ENCODE results near the gene SAMM50.

SAMM50 gene

DNA sequence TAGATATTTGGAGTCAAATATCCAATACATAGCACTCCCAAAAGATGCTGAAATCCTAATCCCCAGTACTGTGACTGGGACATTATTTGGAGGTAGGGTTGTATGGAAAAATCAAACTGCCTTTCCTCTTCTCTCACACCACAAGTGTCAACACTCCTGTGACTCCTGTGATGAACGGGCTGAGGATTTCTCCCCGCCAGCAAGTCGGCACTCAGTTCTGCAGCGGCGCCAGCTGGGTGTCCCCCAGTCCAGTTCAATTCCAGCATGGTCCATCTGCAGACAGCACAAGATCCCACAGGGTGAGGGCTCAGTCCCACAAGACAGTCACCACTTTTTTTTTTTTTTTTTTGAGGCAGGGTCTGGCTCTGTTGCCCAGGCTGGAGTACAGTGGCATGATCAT lies 64.6 kb downstream of the SAMM50 start:
- H2AFZ ChIP-seq (ENCODE audit: low read length), result no peak overlapping the region
- TF ChIP-seq EZH2 (IDR thresholded peaks at IDR 0.05; ENCODE audit: borderline replicate concordance, low read length), result no peak
- TF ChIP-seq, protein P1, sequence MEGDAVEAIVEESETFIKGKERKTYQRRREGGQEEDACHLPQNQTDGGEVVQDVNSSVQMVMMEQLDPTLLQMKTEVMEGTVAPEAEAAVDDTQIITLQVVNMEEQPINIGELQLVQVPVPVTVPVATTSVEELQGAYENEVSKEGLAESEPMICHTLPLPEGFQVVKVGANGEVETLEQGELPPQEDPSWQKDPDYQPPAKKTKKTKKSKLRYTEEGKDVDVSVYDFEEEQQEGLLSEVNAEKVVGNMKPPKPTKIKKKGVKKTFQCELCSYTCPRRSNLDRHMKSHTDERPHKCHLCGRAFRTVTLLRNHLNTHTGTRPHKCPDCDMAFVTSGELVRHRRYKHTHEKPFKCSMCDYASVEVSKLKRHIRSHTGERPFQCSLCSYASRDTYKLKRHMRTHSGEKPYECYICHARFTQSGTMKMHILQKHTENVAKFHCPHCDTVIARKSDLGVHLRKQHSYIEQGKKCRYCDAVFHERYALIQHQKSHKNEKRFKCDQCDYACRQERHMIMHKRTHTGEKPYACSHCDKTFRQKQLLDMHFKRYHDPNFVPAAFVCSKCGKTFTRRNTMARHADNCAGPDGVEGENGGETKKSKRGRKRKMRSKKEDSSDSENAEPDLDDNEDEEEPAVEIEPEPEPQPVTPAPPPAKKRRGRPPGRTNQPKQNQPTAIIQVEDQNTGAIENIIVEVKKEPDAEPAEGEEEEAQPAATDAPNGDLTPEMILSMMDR (IDR thresholded peaks at IDR 0.05; ENCODE audit: low read length), result no peak
- H4K20me1 ChIP-seq (ENCODE audit: insufficient read depth, low read length), result no peaks in the 10 kb centered on the region
- no peak overlapping the region for H3K27ac ChIP-seq (ENCODE audit: low read depth, low read length, poor library complexity, severe bottlenecking)
- no peaks in the 10 kb centered on the region for H3F3A ChIP-seq (ENCODE audit: insufficient read depth, low read length)
- H3K27me3 ChIP-seq (ENCODE audit: insufficient read depth, low read length), result no peaks in the 10 kb centered on the region
- H3K4me3 ChIP-seq (ENCODE audit: low read depth, low read length, poor library complexity, severe bottlenecking), result no peak overlapping the region
- no peak overlapping the region for H3K4me2 ChIP-seq (ENCODE audit: low read length)
- no peaks in the 10 kb centered on the region for H3K9me3 ChIP-seq (ENCODE audit: low read length)
- no peaks in the 10 kb centered on the region for H3K79me2 ChIP-seq (ENCODE audit: insufficient read depth, low read length)
- H3K4me1 ChIP-seq (ENCODE audit: insufficient read depth, low read length, severe bottlenecking), result peaks cover 51% of the 10 kb centered on the region
- H3K9me2 ChIP-seq (ENCODE audit: low read depth, low read length), result no peaks in the 10 kb centered on the region
- H3K36me3 ChIP-seq (ENCODE audit: insufficient read depth, low read length), result no peaks in the 10 kb centered on the region
- H3K9ac ChIP-seq (ENCODE audit: low read length), result no peak overlapping the region

DNA sequence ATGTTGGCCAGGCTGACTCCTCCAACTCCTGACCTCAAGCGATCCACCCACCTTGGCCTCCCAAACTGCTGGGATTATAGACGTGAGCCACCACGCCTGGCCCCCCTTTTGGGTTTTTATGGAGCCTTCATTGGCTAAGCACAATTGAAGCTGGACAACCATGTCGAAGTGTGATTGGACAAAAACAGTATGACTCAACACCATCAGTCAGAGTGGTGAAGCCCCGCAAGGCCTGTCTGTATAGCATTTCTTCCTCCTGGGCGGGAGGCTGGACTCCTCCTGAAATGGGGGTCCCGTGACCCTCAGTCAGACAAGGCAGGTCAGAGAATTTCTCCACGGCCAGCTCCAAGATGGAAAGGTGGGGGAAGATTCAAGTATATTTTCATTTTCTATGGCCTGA lies 65.7 kb downstream of the SAMM50 start:
- peak overlapping the region; percentile 64 for H3K4me3 ChIP-seq (ENCODE audit: low read depth, low read length, poor library complexity, severe bottlenecking)
- H3F3A ChIP-seq (ENCODE audit: insufficient read depth, low read length), result no peaks in the 10 kb centered on the region
- H2AFZ ChIP-seq (ENCODE audit: low read length), result no peak overlapping the region
- no peaks in the 10 kb centered on the region for H3K9me3 ChIP-seq (ENCODE audit: low read length)
- H3K27ac ChIP-seq (ENCODE audit: low read depth, low read length, poor library complexity, severe bottlenecking), result peak overlapping the region; percentile 86
- H4K20me1 ChIP-seq (ENCODE audit: insufficient read depth, low read length), result no peaks in the 10 kb centered on the region
- H3K27me3 ChIP-seq (ENCODE audit: insufficient read depth, low read length), result no peaks in the 10 kb centered on the region
- H3K4me2 ChIP-seq (ENCODE audit: low read length), result peak overlapping the region; percentile 61; the same call in 1 of the 2 replicates
- TF ChIP-seq EZH2 (IDR thresholded peaks at IDR 0.05; ENCODE audit: borderline replicate concordance, low read length), result no peak
- TF ChIP-seq, protein P1 (IDR thresholded peaks at IDR 0.05; ENCODE audit: low read length), result no peak
- H3K36me3 ChIP-seq (ENCODE audit: insufficient read depth, low read length), result no peaks in the 10 kb centered on the region
- no peaks in the 10 kb centered on the region for H3K9me2 ChIP-seq (ENCODE audit: low read depth, low read length)
- H3K79me2 ChIP-seq (ENCODE audit: insufficient read depth, low read length), result no peaks in the 10 kb centered on the region
- peaks cover 50% of the 10 kb centered on the region for H3K4me1 ChIP-seq (ENCODE audit: insufficient read depth, low read length, severe bottlenecking)
- H3K9ac ChIP-seq (ENCODE audit: low read length), result peak overlapping the region; percentile 8; the same call in 1 of the 2 replicates

DNA sequence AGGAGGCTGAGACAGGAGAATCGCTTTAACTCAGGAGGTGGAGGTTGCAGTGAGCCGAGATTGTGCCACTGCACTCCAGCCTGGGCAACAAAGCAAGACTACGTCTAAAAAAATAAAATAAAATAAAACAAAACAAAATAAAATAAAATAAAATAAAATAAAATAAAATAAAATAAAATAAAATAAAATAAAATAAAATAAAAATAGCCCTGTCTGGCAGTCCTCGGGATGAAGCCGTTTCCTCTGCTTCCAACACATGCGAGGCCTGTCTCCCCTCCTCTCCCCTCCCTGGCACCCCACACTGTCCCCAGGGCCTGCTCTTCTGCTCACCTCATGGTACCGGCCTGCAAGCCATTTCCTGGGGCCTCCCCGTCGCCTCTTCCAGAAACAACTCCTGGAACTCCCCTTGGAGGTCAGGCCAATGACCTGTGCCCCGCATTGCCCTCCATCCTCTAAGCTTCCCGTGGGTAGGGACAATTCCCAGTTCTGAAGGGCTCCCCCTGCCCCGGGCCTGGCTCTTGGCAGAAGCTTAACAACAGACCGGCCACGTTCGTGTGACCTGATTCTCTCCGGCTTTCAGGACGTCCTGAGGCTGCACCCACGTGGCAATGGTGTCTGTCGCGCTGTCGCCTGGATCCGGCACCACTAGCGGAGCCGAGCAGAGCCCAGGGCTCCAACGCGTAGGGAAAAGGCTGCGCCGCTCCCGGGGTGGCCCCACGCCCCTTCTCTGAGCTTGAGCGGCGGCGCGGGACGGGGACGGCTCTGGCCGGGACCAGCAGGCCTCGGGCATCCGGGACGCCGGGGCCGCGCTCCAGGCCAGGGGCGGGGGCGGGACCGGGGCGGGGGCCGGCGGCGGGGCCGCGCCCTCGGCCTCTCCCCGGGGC lies 68.4 kb downstream of the SAMM50 start:
- Histone ChIP-seq H3K4me2 (ENCODE audit: low read length) (peak overlapping the region; percentile 73), H3K79me2 (ENCODE audit: insufficient read depth, low read length) (peaks cover 12% of the 10 kb centered on the region; the same call in 1 of the 2 replicates), H4K20me1 (ENCODE audit: insufficient read depth, low read length) (no peaks in the 10 kb centered on the region), H3F3A (ENCODE audit: insufficient read depth, low read length) (no peaks in the 10 kb centered on the region), H3K27me3 (ENCODE audit: insufficient read depth, low read length) (no peaks in the 10 kb centered on the region), H2AFZ (ENCODE audit: low read length) (no peak overlapping the region), H3K9ac (ENCODE audit: low read length) (peak overlapping the region; percentile 84), H3K4me3 (ENCODE audit: low read depth, low read length, poor library complexity, severe bottlenecking) (peak overlapping the region; percentile 64), H3K9me2 (ENCODE audit: low read depth, low read length) (no peaks in the 10 kb centered on the region), H3K4me1 (ENCODE audit: insufficient read depth, low read length, severe bottlenecking) (peaks cover 55% of the 10 kb centered on the region), H3K27ac (ENCODE audit: low read depth, low read length, poor library complexity, severe bottlenecking) (peak overlapping the region; percentile 86), H3K9me3 (ENCODE audit: low read length) (no peaks in the 10 kb centered on the region), H3K36me3 (ENCODE audit: insufficient read depth, low read length) (no peaks in the 10 kb centered on the region)
- no peak for TF ChIP-seq EZH2 (IDR thresholded peaks at IDR 0.05; ENCODE audit: borderline replicate concordance, low read length)
- TF ChIP-seq, protein P1 (IDR thresholded peaks at IDR 0.05; ENCODE audit: low read length), result no peak

All from OCI-LY1 (cell line).